Stimulated activated CD4-positive, alpha-beta T cell treated with anti-CD3 and anti-CD28 coated beads, Interleukin-2, amount 100 ng/mL, for 48 hours (primary cell): ENCODE measurements around the gene DAPK1.
A peak's percentile ranks its signal among the peaks of the same experiment; 100 is the strongest.

Experiments
- DNase-seq, 2 donors: peaks; one replicate each; pipeline ENCODE4 v3.0.0-alpha.2; 2020

DAPK1 gene

DNA sequence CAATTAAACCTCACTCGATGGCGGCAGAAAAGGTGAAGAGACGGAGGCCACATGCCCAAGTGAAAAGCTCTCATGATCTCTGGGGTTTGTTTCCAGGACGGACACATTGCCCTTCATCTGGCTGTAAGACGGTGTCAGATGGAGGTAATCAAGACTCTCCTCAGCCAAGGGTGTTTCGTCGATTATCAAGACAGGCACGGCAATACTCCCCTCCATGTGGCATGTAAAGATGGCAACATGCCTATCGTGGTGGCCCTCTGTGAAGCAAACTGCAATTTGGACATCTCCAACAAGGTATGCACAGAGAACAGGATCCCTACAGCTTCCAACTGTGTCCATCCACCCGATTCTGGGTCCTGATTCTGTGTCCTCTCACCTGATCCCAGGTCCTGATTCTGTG lies 153.8 kb downstream of the DAPK1 start:
- DNase-seq, result no peak

DNA sequence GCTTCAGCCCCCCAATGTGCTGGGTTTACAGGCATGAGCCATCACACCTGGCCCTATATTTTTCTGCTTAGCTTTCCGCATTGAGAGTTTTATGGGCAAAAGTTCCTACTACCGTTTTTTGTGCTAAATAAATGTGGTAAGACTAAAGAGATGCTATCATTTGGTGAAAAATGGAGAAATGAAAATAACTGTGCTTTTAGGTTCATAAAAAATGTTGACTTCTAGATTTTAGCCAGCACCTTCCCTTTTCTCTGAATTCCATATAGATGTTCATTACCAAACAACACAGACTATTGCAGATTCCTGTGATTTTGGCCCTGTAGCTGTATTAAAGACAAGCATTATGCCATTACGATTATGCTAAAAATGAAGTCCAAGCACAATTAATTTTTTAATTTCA lies 156.3 kb downstream of the DAPK1 start:
- DNase-seq, result no peak

DNA sequence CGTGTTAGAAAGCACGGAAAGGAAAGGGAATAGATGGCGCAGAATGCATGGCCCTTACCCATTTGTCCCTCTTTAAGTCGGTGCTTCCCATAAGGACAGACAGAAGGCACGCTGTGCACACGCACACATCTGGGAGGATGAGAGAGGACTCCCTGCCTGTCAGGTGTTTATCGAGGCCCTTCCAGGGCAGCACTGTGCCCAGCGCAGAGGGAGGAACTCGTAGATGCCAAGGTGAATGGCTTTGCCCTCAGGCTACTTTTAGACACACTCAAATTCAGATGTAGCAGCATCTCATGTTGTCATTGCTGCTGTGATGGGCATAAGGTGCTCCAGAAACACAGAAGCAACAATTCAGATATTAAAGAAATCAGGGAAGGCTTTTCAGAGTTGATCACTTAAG lies 158.1 kb downstream of the DAPK1 start:
- DNase-seq, result no peak

DNA sequence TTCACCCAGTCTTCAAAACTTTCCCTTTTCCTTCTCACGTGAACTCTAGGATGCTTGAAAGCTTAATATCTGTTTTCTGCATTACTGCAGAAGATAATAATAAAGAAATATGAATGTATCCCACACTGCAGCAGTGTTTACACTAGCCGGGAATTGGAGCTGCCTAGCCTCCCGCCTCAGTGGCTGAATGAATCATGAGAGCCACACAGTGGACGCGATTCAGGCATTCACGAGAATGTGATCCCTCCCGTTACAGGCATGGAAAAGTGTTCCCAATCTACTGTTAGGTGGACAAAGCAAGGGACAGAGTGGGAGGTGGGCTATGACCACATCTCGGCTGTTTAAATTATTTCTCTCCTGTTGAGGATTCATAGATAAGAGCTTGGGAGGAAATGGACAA lies 158.8 kb downstream of the DAPK1 start:
- no peak for DNase-seq

DNA sequence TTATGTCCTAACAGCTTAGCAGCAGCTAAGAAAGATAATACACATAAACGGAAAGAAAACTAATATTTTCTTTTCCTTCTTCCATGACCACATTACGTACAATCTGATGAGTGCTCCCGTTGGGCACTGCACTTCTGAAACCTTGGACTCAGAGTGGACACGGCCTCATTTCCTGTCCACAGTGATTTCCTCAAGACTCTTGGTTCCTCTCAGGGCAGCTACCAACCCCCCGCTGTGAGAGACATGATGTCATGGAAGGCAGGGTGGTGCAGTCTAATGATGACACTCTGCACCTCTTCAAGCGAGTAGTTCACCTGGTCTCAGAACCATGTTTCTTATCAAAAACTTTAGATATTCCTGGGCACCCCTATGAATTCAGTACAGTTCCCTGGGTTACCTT lies 159.5 kb downstream of the DAPK1 start:
- no peak for DNase-seq

DNA sequence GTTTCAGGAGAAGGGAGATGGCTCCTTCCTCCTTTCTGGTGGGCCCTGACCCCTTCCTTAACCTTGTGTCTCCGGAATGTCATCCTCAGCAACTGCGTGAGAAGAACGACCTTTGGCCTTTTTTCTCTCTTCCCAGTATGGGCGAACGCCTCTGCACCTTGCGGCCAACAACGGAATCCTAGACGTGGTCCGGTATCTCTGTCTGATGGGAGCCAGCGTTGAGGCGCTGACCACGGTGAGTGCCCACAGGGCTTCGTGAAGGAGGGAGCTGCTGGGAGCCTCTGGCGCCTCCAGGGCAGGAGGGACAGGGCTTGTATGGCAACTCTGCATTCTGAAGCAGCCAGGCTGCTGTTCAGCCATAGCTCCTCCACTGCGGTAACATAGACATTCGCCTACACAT lies 160.2 kb downstream of the DAPK1 start:
- DNase-seq, result no peak

DNA sequence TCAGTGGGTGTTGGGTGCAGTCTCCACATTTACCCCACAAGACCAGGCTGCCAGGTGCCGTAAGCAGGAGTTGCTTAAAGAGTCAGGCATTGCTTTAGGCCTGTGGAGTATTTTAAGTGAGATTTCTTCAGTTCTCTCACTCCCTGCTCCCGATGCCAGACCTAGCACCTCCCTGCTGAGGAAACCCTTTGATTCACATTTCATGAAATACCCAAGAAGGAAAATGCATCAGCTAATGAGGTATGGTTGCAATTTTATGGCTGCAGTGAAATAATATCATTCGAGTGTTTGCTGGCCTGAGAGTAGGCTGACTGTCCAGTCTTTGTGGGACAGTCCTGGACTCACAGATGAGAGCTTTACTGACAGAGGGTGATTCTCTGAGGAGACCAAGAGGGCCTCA lies 160.8 kb downstream of the DAPK1 start:
- no peak for DNase-seq

DNA sequence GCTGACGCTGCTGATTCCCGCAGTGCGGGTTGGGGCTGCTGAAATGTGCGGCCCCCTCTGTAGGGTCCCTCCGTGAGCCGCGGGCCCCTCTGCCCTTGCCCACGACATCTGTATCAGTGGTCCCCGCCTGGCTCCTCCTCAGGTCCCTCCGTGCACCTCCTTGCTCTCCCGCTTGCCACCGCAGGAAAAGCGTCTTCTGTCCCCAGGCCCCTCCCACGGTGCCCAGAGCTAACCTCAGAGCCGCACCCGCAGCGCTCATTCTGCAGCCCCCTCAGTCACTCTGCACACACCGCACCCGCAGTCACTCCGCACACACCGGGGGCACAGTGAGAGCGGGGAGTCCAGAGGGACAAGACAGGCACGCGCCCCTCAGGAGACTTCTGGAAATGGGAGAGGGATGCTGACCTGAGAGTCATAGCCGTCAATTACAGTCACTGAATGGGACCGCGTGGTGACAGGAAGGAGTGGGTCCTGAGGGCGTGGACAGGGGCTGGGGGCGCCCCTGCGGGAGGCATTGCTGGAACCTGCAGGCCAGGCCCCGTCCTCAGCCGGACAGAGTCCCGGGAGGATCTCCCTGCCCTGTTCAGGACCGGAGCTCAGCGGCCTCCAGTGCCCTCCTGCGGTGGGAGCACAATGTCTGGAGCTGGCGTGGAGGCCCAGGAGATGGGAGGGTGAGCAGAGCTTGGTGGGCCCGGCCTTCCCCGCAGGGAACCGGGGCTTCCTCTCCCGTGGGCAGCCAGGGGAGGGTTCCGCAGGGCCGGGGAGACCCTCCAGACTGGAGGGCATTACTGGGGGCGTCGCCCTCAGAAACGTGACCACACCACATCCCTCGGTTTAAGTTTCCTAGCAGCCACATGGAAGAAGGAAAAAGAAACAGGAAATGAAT lies 162.1 kb downstream of the DAPK1 start:
- no peak for DNase-seq

DNA sequence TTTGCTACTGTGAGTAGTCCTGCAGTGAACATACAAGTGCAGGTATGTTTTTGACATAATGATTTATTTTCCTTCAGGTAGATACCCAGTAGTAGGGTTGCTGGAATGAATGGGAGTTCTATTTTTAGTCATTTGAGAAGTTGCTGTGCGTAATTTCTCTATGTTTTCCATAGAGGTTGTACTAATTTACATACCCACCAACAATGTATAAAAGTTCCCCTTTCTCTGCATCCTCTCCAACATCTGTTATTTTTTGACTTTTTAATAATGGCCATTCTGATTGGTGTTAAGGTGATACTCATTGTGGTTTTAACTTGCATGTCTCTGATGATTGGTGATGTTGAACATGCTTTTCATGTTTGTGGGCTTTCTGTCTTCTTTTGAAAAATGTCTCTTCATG lies 163.6 kb downstream of the DAPK1 start:
- DNase-seq, result no peak

DNA sequence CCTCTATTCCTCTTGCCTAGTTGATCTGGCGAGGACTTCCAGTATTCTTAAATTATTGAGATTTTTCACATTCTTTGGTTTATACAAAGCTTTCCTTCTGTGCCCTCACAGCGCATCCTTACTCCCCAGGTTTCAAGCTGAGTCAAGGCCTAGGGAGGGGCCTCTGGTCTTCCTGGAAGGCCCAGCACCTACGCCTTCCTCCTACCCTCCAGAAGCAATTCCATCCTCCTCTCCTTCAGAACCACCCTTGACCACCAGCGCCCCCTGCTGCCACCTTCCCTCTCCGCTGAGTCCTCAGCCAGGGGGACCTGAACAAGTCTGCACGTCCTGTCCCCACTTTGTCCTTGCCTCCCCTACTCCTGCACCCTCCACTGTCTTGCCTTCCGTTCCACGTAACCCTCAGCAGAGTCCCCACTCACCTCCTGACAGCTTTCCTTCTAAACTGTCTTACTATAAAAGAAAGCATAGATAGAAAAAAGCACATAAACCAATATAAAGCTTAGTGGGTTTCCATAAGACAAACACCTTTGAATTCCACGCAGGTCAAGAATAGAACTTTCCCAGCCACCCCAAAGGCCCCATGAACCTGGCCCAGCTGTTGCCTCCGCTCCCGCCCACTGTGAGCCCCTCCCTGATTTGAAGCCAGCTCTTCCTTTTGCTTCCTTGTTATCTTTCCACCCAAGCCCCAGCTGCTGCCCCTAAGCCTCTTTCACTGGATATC lies 165.3 kb downstream of the DAPK1 start:
- peak; percentile 72 for DNase-seq

DNA sequence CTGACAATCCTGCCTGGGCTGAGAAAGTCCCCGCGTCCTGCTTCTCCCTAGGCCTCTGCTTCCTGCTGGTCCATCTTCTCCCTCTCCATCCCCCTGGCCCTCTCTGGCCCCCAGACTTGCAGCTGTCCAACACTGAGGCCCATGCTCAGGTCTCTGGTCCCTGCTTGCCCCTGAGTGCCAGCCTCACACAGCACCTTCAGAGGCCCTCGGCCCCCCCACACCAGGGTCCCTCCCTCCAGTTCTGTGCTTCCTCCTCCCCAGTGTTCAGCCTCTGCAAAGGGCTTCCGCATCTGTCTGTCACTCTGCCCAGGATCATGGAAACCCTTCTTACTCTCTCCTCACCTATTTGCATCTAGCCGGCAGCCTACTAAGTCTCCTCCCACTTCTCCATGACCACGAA lies 165.9 kb downstream of the DAPK1 start:
- DNase-seq, result no peak

DNA sequence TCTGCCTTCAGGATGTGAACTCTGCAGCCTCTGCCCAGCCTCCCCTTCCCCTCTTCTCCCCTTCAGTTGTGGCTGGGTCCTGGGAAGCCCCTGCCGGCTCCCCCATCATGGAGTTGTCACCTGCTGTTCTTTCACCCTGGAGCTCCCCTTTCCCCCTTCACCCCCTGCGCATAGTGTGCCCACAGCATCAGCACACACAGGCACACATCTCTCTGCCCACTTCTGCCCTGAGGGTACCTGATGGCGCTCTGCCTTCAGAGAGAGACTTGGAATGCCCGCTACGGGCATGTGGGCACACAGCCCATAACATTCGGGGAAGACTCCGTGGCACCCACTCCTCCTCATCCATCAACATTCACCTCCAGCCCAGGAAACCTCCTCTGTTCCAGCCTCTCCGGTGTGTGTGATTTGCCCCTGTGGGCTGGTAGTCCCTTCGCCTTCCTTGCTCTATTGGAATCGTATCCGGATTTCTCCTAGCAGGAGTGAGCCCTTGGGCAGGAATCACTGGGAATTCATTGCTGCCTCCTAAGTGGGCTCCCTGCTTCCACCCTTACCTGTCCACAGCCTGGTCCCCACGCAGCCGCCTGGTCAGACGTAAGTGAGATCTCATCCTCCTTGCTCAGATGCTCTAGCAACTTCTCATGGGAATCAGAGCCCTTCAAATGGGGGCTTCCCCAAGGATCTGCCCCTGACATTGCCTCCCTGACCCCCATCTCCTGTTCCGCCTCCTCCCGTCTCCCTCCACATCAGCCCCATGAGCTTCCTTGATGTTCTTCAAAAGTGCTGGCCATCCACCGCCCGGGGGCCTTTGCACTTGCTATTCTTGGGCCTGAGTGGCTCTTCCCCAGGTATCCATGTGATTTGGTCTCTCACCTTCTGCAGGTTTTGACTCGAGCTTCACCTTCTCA lies 166.7 kb downstream of the DAPK1 start:
- DNase-seq, result no peak

DNA sequence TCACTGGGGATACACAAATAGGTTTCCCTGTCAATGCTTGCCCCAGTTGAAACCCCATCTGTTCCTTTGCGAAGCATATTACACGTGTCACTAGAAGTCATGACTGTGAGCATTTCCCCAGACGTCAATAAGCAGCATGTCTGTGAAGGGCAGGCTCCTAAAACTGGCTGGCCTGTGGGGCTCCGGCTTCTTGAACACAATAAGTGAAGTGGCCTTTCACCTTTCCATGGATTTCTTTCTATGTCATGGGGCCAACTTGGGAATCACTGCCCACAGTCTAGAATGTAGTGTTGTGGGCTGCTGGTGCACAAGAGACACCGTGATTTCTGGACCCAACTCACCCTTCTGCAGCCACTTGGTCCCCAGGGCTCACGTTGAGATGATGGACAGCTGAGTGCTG lies 167.8 kb downstream of the DAPK1 start:
- no peak for DNase-seq

DNA sequence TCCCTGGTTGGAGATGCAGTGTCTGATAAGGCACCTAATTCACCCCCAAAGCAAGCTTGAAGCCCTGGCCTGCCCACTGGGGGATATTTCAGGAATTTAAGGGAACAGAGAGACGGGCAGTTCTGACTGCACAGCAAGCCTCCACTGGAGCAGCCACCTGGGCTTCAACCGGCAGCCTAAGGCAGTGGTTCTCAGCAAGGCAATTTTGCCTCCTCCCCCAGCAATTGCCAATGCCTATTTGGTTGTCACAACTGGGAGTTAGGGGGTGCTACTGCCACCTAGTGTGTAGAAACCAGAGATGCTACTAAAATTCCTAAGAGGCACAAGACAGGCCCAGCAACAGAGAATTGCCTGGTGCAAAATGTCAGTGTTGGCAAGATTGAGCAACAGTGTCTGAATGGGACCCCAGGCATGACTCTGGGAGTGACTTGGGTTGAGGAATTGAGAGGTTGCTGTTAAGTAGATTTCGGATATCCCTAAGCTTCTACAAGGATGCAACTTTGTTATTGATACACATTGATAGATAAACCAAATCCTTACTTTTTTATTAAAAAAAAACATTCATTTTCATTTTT lies 169.6 kb downstream of the DAPK1 start:
- no peak for DNase-seq

DNA sequence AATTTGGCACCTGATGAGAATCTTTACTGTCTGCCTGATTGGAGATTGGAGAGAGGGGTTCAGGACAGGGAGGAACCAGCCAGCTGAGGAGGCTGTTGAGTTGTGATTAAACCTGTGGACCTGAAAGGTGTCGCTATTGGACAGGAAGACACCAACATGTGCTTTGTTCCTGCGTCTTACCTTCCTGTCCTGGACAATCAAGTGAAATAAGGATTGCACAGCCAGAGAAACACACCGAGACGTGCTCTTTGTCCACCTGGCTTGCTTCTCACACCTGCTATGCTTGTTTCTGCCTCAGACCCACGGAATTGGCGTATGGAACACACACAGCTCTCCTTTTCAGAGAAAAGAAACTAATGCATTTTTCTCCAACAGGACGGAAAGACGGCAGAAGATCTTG lies 170.6 kb downstream of the DAPK1 start:
- no peak for DNase-seq

DNA sequence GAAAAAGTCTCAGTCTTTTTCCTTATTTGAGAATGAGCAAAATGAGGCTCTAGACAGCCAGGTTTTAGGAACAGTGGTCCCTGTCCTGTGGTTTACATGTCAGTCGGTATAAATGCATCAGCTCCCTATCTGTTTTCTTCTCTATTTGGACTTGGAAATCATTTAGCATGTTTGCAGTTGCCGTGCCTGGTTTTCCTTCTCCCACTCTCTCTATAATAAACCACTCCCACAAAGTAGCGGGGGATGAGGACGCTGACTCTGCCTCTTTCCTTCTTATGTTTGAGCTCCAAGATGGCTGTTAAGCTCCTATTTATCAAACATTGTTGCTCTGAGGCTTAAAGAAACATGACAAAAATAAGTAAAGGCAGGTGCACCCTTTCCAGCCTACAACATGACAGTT lies 171.1 kb downstream of the DAPK1 start:
- no peak for DNase-seq

DNA sequence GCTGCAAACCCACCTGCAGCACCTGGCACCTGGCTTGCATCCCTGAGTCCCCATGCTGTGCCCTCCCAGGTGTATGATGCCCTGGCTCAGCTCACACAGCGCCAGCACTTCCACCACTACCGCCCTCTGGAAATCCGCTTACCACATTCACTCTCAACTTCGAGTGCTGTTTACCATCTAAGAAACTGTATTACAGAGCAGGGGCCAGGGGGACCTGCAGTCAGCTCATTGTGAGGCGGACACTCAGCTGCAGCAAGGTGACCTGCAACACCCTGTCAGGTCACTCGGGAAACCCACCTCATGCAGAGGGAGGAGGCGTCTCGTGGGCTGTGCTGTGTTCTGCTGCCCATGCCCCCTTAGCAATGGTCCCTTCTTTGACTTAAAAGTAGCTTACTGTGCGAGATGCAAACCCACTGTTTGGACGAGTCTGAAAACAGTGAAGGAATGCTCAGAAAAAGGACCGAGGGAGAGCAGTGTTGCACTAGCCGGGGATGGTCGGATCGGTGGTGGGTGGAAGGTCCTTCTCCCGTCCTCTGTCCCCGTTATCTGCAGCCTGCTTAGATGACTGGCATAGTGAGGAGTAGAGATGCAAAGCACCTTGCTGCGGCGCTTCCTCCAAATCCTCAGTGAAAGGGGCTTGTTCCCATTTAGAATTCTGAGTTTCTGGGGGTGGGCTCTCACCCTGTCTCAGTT lies 173.1 kb downstream of the DAPK1 start:
- DNase-seq, result no peak

DNA sequence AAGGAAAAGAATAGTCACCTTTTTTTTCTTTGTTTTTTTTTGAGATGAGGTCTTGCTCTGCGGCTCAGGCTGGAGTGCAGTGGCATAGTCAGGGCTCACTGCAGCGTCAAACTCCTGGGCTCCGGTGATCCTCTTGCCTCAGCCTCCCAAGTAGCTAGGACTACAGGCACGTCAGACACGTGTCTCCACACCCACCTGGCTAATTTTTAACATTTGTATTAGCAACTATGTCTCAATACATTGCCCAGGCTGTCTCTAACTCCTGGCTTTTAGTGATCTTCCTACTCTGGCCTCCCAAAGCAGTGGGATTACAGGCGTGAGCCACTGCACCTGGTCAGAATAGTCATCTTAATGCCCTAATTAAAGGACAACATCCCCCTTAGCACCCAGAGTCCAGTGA lies 173.8 kb downstream of the DAPK1 start:
- DNase-seq, result no peak

DNA sequence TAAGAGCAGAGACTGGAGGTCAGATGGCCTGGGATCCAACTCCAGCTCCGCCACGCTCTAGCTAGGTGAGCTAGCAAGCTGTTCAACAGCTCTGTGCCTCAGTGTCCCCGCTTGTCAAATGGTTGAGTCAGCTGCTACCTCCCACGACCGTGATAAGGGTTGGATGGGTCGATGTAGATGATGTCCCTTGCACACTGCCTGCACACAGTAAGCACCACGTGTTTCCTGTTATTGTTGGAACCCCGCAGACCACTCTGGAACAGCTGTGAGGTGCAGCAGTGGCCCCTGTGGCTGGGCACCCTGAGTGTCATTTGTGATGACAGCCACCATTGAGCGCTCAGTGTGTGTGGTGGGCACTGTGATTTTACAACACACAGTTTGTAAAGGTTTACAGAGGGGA lies 174.3 kb downstream of the DAPK1 start:
- DNase-seq, result no peak

DNA sequence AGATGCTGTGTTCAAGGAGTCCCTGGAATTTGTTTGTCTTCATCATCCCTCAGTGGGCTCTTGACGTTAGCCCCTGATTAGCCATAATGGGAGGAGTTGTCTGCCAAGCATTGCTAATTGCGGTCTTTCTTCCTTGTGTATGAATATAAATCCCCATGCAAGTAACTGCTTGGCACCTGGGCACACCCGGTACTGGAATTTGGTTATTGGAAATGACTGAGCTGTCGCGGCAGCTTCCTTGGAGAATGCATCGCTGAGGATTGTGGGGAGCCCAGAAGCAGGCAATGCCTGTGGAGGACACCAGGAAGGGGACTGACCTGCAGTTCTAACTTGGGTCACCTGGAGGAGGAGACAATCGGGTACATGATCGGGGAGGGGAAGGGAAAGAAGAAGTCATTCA lies 174.9 kb downstream of the DAPK1 start:
- no peak for DNase-seq

DNA sequence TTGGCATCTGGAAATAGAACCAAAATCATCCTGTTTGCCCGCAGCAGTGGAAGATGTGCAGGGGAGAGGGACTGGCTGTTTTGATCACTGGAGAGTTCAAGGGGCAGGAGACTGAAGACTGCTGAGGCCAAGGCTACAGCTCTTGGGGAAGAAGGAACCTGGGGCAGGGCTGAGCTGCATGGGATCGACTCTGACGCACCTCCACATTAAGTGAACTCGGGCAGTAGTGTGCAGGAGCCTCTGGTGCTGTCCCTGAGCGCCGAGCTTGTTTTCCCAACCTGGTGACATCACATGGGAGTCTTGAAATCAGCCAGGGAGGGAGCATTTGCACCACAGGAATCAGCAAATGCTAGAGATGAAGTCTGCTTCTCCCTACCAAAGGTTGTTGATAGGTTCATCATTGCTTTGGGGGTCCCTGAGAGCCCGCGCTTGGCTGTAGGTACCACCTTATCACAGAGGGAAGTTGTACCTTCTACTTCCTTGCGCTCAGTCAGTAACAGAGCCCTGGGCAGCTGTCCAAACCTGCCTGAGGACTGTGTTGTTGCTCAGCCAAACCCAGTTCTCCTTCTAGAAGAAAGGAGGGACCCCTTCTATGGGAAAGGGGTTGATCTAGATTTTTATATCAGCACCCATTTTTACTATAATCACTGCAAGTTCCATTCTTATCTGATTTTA lies 175.9 kb downstream of the DAPK1 start:
- DNase-seq, result no peak
